GM19193 (cell line): ENCODE measurements around the gene SLC4A5.

ENCODE experiments used
- POLR2A ChIP-seq: IDR thresholded peaks from 4 replicates; pipeline ENCODE4 v1.6.1; 2011; ENCODE audit not compliant: insufficient read depth, insufficient read length; ENCODE audit errors: extremely low read depth

The SLC4A5 gene

DNA sequence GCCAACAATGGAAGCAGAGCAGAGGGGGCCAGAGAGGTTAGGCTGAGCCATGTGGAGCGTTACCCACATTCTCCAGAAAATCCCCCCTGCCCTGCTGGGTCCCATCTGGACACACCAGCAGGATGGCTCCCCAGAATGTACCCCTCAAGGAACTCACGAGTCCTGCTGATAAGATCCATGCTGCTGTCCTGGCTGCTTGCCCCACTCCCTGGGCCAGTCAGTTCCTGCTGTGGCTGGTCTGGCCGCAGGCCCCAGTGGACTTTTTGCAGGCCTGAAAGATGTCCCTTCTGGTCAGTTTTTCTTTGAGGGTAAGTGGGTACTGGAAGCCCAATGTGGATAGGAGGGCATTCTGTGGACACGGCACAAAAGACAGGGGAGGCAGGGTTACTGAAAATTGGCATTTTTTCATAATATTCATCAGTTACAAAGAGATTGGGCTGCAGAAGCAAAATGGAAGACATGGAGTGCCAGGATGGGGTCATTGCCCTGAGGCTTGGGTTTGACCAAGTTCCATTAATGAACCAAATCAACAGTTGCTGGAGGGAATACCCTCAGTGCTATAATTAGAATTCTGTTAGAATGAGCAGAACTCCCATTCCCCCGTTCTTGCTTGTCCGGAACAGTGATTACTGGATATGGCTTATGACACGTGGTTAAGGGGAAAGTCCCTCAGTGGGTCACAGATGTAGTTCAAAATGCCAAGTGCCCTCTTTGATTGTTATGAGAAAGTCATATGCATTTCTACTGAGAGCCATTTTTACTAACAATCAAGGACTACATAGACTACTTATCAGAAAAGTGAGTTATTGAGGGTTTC is 38.7 kb downstream of the SLC4A5 start:
- TF ChIP-seq POLR2A, result no peak

- TF ChIP-seq POLR2A, result no peak
These were observed 40.4 kb downstream of the SLC4A5 start for GRCh38 chr2:74302865-74303264.

DNA sequence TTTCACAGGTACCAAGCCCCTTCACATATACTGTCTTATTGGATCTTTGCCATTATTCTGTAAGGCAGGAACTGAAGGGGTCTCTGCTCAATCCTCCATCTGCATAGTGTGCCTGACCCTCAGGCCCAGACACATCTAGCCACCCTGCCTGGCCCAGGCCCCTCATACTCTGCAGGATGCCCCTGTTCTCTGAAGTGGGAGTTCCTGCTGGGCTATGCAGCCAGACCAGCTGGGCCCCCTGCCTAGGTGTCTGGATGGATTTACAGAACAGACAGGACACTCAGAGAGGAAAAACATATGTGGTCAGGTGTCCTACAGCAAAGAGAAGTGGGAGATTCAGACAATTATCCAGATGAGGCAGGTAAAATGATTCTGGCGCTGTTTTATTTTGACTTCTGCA is 42.0 kb downstream of the SLC4A5 start:
- TF ChIP-seq POLR2A, result no peak

DNA sequence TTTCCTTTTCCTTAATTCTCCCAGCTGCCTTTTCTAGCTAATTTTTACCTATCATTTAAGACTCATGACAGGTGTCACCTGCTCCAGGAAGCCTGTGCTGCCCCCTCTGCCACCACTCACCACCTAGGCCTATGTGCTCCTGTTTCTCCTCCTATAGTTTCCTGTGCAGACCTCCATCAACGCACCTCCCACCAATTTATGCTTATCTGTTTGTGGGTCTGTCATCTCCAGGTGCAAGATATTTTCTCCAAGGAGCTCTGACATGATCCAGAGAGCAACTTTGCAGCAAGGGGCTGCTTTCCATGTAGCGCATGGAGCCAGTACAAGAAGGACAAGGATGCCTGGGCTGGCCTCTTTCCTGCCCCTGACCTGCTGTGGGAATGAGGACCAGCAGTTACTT is 42.7 kb downstream of the SLC4A5 start:
- TF ChIP-seq POLR2A, result no peak

DNA sequence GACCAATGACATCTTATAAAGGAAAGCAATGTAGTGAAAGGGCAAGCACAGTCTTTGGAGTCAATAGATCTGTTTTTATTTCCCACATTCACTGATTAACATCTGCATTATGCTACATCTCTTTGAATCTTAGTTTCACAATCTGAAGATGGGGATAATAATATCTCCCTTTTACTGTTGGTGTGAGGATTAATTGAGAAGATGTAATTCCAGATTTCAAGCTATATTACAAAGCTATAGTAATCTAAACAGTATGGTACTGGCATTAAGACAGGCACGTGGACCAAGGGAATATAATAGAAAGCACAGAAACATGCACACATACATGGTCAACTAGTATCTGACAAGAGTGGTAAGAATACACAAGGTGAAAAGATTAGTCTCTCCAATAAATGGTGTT is 45.3 kb downstream of the SLC4A5 start:
- TF ChIP-seq POLR2A, result no peak

- no peak for TF ChIP-seq POLR2A
These were observed 45.8 kb downstream of the SLC4A5 start for GRCh38 chr2:74297391-74297790.

DNA sequence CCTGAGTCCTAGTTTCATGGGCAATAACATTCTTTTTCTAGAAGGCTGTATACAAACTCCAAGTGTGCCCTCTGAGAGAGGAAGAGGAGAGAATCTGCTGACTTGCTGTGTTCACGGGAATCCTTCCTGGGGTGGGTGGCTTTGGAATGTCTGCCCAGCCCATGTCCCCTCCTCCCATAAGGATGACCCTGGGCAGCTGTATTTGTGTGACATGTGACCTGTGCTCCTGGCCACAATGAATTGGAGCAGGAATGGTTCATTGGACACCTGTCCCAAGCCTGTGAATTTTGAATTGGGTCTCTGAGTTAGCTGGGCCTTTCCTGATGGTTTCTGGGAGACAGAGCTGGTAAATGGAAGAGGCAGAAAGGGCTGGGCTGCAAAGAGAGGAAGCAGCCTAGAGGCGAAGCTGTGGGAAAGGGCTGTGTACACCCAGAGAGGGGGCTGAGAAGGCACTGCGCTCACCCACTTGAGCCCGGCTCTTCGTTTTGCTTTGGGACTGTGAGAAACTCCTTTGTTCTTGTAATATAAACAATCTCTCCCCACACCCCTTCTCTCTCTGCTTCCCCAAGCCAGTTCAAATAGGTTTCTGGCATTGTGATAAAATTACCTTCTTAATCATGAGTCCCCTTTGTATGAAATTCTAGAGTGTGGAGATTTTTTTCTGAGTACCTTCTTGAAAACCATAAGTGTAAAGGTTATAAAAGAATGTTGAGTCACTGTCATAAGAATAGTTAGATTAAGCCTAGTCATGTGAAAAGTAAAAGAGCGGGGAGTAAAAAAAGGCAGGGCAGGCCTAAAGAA is 49.8 kb downstream of the SLC4A5 start:
- no peak for TF ChIP-seq POLR2A

GRCh38 chr2:74292751-74293150 is 50.5 kb downstream of the SLC4A5 start:
- TF ChIP-seq POLR2A, result no peak

GRCh38 chr2:74291886-74292621 is 51.2 kb downstream of the SLC4A5 start:
- no peak for TF ChIP-seq POLR2A

GRCh38 chr2:74291218-74291544 is 52.0 kb downstream of the SLC4A5 start:
- TF ChIP-seq POLR2A, result no peak

GRCh38 chr2:74290466-74291217 is 52.6 kb downstream of the SLC4A5 start:
- TF ChIP-seq POLR2A, result no peak

DNA sequence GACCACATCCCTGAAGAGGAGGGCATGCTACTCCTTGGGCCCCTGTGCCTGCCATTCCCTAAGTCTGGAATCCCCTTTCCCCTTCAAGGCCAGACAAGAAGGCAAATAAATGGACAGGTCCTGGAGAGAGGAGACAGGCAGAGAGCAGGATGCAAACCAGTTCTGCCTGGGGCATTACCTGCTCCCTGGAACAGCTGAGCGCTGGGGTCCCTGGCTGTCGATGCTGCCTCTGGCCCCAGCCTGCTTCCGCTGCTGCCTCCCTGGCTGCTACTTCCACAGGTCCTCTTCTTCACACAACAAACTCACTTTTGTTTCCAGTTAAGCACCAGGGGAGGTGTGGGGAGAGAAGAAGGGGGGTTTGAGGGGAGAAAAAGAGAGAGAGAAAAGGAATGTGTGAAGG is 53.1 kb downstream of the SLC4A5 start:
- TF ChIP-seq POLR2A, result no peak

- no peak for TF ChIP-seq POLR2A
These were observed 56.5 kb downstream of the SLC4A5 start for GRCh38 chr2:74286725-74287124.

DNA sequence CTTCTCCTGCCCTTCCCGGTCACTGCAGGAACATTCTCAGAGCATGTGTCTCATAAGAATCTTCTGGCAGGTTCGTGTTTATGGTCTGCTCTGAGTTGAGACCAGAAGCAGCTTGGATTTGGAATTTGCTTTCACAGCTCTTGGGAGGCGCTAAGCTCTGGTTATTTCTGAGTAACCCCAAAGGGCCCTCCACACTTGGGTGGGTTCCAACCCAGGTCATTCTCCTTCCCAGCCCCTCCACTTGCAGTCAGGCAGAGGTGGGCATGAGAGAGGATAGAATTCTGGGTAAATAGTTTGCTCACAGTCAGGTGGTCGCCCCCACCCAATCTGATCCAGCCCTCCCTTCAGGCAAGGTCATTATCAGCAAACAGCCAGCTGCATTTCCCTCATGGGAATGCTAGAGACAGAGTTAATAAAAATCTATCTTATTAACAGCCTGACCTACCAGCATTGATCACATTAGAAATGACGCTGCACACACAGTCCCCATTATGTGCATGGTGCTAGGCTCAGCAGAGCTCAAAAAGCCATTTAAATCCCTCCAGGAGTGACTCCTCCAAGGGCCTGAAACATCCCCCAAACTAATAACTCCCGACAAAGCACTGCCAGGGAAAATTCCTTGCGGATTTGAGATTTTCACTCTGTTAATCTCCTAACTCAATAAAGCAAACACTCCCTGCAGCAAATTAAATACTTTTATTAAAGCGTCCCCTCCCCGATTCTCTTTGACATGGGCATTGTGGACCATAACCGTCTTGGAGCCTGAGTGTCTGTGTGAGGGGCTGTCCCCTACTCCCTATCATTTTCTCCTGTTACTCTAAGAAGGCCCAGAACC is 61.9 kb downstream of the SLC4A5 start:
- TF ChIP-seq POLR2A, result no peak
